PC-3 (cell line): ENCODE measurements around the gene TMEM25.

Experiments used
- EZH2 ChIP-seq: fragments of 300-600 bp; sonication (generic); IDR thresholded peaks from one replicate; pipeline ENCODE4 v1.6.1; 2017; ENCODE audit warnings: antibody characterized with exemption, mild to moderate bottlenecking, low read length; ENCODE audit not compliant: unreplicated experiment
- TF ChIP-seq, protein P1 (sequence below): fragments of 300-600 bp; sonication (generic); conservative IDR thresholded peaks from 2 replicates; pipeline ENCODE4 v1.5.1; 2017; ENCODE audit warnings: antibody characterized with exemption, low read depth, mild to moderate bottlenecking, low read length

DNA sequence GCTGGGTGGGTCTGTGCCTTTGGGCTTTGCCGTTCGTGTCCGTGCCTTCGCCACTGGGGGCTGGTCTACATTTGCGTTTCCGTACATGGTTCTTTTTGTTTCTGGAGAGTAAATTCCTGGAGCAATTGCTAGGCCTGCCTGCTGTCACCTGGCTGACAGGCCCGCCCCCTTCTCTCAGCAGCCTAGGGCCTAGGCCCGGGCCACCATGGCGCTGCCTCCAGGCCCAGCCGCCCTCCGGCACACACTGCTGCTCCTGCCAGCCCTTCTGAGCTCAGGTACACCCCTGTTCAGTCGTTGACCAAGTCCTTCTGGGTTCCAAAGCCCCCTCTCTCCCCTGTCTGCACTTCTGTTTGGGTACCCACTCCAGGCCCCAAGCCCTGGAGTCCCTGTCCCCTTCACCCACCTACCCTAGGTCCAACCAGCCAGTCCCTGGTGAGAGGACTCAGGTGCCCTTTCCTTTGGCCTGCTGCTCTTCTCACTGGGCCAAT is 649 bp downstream of the TMEM25 start:
- TF ChIP-seq, protein P1, sequence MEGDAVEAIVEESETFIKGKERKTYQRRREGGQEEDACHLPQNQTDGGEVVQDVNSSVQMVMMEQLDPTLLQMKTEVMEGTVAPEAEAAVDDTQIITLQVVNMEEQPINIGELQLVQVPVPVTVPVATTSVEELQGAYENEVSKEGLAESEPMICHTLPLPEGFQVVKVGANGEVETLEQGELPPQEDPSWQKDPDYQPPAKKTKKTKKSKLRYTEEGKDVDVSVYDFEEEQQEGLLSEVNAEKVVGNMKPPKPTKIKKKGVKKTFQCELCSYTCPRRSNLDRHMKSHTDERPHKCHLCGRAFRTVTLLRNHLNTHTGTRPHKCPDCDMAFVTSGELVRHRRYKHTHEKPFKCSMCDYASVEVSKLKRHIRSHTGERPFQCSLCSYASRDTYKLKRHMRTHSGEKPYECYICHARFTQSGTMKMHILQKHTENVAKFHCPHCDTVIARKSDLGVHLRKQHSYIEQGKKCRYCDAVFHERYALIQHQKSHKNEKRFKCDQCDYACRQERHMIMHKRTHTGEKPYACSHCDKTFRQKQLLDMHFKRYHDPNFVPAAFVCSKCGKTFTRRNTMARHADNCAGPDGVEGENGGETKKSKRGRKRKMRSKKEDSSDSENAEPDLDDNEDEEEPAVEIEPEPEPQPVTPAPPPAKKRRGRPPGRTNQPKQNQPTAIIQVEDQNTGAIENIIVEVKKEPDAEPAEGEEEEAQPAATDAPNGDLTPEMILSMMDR: no peak
- TF ChIP-seq EZH2: no peak
